NCI-H187 (cell line): ENCODE measurements around the gene TMEM239.
"Not testable (repeated sequence)": the region's sequence is repeated elsewhere in the genome, so short reads cannot be mapped to it uniquely, and the experiment has no call there.

ENCODE experiments used
- DNase-seq, 2 experiments: peaks; one replicate each; lab custom pipeline; 2025; lab: John Stamatoyannopoulos, UW

TMEM239 gene

DNA sequence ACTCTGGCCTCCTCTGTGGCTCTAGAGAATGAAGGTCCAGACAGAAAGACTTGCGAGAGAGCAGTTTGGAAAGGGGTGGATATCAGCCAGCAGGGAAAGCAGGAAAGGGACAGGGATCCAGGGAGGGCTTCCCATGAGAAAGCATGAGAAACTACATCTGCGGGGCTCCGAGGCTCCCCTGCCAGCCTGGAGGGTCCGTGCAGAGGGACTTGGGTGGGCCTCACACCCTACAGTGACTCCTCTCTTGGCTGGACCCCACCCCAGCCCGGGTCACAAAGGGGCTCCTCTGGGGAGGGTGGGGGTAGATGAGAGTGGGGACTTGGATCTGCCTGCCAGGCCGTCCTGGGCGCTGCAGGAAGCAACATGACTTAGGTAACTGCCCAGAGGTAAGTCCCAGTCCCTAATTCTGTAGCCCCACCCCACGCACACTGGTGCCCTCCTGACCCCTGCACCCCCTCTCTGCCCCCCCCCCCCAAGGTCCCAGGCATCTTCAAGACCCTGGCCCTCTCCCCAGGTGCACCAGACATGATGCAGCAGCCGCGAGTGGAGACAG lies at the start of gene TMEM239:
Gene TMEM239 (plus strand): TSS at position 335 of the 553 bp plus-strand sequence. CDS start 191 bp downstream, at position 526.
- no peak for DNase-seq

DNA sequence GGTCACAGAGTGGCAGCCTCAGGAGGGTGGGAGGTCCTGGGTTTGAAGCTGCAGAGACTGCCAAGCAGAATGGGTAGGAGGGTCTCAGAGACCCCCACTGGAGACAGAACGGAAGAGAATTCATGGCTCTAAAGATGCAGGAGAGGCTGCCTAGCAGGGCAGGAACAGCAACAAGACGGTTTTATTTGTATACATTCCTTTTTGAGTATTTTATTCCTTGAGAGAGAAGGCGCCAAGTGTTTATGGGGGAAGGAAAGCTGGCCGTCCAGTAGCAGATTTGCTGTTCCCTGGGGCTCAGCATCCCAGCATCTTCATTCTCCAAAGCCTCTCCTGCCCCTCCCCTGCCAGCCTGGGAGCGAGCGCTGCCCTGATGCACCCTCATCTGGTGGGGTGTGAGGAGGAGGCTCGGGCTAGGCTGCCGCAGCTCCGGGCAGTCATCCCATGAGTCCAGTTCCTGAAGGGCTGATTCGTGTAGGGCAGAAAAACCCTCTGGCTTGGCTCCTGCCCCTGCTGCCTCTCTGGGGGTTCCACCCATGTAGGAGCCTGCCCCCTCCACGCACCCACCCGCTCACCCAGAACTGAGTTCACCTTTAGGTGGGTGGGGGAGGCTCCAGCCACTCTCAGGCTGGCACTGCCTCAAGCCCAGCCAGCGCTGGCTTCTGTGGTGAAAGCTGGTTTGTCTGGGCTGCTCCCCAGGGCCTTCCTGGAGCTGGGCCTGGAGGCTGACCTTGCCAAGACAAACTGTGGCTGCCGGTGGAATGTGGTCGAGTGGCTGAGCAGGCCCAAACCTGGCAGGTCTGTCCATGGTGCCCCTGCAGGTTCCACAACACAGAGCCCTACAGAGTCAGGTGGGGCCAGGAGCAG lies 48.2 kb upstream of the TMEM239 start:
- DNase-seq, result no peak

DNA sequence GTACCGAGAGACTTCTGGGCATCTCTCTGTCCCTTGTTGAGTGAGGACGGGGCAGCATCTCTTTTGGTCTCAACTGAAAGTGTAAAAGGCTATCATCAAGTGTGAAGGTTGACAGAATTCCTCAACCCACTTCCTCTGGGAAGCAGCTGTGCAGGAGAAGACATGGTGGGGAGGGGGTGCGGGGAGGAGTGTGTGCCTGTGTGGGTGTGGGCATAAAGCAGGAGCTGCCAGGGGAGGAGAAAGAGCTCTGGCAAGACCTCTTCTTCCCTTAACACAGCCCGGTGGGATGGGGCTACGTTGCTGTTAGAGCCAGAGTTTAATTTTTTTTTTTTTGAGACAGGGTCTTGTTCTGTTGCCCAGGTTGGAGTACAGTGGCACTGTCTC lies 47.5 kb upstream of the TMEM239 start:
- no peak for DNase-seq

DNA sequence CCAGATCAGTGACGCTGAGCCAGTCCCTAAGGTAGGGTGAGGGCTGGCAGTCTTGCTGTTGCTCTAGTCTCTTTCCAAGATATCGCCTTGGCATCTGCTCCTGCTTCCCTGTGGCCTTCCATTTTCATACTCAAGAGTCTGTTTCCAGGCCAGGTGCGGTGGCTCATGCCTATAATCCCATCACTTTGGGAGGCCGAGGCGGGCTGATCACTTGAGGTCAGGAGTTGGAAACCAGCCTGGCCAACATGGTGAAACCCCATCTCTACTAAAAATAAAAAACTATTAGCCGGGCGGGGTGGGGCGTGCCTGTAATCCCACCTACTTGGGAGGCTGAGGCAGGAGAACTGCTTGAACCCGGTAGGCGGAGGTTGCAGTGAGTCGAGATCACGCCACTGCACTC lies 46.1 kb upstream of the TMEM239 start:
- not testable (repeated sequence) for DNase-seq

DNA sequence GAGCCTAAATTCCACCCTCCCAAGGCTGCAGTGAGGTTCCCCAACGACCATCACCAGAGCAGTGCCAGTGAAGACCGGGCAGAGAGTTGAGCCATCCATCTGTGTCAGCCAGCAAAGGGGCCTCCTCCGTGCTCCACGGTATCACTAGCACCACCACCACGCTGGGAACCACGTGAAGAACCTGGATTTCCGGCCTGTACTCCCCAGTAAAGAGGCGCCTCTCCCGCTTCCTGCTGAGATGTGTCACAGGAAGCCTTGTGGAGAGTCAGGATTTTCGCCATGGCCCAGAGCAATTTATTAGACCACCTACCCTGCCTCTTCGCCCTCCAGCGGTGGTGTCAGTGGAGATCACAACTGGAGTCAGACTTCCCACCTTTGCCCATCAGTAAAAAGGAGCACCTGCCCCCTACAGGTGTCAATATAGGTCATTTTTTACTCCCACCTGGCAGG lies 44.5 kb upstream of the TMEM239 start:
- DNase-seq, result no peak

DNA sequence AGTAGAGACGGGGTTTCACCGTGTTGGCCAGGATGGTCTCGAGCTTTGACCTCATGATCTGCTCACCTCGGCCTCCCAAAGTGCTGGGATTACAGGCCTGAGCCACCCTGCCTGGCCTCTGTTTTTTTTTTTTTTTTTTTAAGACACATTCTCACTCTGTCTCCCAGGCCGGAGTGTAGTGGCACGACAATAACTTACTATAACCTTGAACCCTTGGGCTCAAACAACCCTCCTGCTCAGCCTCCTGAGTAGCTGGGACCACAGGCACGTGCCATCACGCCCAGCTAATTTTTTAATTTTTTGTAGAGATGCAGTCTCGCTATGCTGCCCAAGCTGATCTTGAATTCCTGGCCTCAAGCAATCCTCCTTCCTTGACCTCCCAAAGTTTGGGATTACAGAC lies 42.4 kb upstream of the TMEM239 start:
- DNase-seq, result no peak

DNA sequence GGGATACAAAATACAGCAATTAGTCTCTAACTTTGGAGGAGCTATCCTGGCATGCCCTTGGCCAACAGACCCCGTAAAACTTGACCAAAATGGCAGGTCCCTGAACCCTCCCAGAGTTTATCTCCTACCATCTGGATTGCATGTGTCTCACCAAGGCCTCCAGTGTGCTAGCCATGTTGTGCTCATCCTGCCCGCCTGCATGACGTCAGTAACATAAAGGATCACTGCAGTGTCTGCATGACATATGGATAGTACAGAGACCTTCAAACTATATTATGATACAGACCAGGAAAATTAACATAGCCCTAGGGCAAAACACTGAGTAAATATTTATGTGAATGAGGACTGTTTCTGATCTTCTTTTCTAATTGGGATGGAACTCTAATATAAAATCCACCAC lies 41.0 kb upstream of the TMEM239 start:
- no peak for DNase-seq

DNA sequence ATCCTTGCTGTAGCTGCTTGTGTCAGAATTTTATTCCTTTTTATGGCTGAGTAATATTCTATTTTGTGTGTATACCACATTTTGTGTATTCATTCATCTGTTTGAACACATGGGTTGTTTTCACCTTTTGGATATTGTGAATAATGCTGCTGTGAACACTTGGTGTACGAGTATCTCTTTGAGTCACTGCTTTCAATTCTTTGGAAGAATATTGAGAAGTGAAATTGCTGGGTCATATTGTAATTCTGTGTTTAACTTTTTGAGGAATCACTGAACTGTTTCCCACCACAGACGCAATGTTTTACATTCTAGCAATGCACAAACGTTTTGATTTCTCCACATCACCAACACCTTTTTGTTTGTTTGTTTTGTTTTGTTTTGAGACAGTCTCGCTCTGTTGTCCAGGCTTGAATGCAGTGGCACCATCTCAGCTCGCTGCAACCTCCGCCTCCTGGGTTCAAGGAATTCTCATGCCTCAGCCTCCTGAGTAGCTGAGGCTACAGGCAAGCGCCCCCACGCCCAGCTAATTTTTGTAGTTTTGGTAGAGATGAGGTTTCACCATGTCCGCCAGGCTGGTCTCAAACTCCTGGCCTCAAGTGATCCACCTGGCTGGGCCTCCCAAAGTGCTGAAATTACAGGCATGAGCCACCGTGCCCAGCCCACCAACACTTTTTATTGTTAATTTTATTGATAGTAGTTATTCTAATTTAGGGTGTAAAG lies 37.4 kb upstream of the TMEM239 start:
- no peak for DNase-seq

DNA sequence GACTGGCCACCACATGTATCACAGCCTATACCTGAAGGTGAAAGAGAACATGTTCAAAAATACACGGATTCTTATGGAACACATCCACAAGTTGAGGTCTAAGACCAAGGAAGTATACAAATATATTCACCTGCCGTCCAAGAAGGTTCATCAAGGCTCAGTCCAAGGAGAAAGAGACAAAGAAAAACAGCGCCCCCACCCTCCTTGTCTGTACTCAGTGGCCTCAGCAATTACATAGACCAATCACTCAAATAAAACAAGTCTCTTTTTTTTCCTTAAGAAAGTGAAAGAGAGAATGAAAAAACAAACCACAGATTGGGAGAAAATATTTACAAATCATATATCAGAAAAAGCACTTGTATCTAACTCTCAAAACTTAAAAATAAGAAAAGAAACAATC lies 35.2 kb upstream of the TMEM239 start:
- no peak for DNase-seq

DNA sequence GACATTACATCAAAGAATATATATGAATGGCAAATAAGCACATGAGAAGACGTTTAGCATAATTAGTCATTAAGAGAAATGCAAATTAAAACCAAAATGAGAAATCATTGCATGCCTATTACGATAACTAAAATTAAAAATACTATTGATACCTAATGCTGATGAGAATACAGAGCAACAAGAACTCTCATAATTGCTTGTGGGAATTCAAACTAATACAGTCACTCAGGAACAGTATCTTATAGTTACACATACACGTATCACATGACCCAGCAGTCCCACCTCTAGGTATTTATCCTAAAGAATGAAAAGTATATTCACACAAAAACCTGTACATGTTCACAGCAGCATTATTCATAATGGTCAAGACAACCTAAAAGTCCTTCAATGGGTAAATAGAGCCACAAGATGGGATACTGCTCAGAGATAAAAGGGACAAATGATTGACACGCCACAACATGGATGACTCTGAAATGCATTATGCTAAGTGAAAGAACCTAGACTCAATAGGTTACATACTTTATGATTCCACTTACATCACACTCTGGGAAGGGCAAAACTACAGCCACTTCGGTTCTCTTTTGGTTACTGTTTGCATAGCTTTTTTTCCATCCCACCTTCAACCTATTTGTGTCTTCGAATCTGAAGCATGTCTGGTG lies 32.1 kb upstream of the TMEM239 start:
- DNase-seq, result no peak

DNA sequence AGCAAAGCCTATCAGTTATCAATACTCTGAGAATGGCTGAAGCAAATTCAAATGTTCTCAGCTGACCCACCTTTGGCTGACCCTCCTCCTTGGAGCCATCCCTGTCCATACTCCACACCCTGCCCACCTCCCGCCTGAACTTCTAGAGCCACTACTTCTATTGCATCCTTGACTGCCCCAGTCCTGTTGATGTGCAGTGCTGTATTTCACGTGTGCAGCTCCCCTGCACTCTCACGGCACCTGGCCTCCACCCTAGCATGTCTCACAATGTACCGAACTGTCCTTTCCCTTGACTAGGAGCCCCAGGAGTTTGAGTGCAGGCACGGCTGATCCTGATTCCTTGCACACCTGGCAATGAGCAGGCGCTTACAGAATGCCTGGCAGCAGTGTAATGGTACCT lies 22.7 kb upstream of the TMEM239 start:
- DNase-seq, result no peak

DNA sequence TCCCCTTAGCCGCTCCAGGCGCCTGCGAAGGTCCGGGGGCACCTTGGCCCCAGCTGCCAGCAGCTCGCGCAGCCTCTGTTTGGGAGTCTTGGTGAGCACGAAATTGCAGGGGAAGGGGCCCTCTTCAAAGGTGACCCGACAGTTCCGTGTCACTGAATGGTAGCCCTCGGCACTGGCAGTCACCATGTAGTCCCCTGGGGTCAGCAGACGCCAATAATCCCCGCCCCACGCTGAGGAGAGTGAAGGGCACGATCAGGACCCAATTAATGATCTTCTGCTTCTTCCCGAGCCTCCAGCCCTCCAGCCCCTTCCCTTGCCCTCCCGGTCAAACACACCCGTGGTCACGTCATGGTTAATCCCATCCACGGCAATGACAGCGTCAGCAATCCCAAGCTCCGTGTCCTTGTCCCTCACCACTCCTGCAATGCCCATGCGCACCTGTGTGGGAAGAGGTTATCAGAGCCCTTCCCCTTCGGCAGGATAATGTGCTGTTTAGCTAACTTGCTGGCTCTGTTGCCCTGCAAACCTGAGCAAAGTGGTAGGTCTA lies 21.9 kb upstream of the TMEM239 start:
- DNase-seq, result no peak

DNA sequence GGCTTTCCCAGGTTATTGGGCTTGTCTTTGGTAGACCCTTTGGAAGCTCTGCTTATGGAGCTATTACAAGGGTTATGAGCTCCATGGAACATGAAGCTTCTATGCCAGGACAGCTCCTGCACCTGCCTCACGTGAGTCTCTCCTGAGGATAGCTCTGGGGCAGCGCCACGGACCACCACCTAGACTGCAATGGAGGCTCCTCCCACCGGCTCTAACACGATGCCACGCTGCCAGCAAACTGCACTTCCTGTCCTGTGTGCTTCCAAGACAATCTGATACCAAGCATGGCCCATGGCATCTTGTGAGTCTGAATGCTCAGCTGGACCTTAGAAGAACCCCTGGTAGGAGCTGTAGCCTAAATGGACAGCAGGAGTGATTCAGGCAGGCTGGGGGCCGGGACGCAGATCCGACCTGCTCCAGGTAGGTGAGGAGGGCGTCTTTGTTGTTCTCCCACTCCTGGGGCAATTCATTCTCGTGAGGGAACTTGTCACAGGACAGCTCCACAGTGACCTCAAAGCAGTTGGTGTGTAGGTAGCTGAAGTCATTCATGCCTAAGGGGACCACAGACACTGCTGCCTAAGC lies 21.2 kb upstream of the TMEM239 start:
- no peak for DNase-seq

DNA sequence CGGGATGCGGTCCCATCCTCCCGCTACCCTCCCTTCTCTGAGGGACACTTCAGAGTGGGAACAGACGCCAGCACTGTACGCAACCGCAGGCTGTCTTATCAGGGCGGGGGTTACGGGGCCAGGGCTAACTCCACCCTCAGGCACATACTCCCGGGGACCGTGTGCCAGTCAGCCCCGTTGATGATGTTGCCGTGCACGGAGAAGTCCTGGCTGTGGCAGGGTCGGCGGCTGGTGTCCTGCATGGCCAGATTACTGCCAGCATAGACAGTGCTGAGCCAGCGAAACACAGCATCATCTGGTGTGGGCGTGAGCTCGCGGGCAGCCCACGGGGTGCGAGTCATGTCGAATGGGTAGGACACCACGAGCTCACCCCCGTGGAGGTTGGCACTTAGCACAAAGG lies 20.7 kb upstream of the TMEM239 start:
- DNase-seq, result no peak

DNA sequence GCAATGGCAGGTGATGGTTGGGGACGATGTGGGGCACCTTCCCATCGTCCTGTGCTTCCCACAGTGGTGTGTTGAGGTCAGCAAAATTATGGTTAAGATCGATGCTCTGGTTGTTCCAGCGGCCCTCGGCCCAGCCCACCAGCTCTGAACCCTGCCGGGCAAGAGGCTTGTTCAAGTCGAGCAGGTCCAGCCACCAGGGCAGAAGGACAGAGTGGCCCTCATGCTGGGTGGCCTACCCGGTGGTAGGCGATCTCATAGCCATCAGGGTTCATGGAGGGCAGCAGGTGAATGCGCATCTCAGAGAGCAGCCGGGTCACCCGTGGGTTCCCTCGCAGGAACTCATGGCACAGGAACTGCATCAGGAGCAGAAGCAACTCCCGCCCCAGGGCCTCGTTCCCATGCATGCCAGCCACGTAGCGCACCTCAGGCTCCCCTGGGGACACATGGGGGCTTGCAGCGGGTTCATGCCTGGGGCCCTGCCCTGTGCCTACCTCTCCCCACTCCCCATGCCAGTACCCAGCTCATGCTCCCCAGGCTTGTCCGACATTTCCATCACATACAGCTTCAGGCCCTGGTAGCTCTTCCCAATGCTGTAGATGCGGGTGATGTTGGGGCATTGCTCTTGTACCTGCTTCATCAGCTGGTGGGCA lies 20.0 kb upstream of the TMEM239 start:
- DNase-seq, result no peak

DNA sequence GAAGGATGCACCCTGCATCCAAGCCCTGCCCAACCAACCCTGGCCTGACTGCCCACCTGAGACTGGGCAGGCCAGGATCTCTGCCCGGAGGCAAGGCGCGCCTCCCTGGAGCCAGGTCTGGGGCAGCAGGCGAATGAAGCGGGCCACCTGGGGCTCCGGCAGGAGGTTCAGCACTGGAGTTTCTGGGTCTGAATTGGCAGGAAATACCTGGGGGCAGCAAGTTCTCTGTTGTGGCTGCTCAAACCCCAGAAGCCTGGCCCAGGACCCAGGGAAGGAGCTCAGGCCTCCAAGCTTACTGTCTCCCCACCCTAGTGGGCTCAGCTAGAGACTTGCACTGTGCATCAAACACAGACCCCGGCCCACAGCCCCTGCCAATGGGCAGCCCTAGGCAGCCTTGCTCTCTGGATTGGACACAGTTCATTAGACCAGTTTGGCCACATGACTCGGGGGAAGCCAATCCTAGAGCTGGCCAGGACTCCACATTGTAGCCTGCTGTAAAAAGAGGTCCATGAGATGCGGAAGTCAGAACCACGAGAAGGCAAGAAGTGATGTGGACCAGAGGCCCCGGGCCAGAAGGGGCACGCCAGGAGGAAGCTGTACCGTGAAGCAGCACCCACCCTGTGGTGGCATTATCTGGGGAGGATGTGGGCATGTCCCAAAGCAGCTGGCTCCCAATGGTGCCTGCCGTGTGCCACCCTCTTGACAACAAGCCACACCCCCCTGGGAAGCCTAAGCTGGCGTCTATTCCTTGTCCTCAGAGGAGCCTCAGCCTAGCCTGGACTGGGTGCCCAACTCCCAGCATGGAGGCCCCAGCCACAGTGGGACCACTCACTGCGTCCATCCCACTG lies 18.8 kb upstream of the TMEM239 start:
- no peak for DNase-seq

DNA sequence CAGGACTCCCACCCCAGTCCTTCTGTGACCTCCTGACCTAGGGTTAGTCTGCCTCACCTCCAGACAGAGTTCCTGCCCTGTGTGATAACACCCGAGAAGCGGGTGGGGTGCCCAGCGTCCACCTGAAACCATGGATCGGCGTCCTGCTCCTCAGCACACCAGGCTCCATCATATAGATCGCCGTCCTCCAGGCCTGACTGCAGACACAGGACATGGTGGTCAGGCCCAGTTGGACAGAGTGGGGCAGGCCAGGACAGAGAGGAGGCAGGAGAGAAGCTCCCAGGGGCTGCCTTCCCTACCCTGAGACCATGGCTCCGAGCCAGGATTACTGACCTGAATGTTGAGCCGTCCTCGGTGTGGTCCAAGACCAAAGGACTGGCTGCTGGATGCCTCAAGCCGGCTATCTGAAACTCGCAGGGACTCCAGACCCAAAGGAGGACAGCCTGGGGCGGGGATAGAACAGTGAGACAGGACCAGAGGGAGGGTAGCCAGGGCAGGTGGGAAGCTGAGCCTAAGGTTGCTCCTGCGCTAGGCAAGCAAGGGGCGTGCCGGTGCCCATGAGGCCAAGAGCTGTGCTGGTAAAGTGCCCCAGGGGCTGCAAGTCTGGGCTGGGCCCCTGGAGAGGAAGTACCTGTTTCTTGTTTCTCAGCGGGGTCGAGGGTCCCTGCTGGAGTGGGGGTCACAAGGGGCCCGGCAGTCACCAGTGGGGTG lies 17.9 kb upstream of the TMEM239 start:
- no peak for DNase-seq

DNA sequence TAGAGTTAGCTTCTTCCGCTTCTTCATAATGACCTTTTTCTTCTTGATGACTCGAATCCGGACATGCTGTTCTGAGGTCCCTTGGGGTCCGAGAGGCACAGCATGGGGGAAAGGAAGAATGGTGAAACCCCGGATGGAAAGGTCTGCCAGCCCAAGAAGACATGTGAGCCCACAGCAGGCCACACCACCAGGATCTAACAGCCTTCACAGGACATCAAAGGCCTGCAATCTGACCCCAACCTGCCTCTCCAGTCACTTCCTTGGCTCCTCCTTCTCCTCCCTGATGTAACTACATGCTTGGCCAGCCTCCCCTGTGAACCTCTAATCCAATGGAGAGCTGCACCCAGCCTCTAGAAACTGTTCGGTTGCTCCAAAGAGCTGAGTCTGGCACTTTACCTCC lies 17.4 kb upstream of the TMEM239 start:
- DNase-seq, result no peak

DNA sequence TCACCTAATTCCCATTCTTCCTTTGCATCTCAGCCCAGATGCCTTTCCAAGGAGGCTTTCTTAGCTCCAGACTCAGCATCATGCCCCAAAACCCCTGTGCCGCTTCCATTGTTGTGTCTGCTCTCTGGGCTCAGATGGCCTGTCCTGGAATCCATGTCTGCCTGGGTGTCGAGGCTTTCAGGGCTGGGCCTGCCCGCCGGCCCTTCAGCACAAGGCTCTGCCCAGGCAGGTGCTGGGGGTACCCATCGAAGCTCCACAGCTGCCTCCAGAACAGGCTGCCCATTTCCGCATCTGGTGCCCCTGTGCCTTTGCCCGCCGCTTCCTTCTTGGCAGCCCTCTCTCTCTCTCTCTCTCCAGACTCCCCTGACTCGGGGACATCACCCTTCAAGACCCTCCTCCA lies 16.9 kb upstream of the TMEM239 start:
- no peak for DNase-seq
